Brain microvascular endothelial cell (primary cell): Measurements from ENCODE around the gene CCDC122.
A peak's percentile ranks its signal among the peaks of the same experiment; 100 is the strongest.

Source experiments
- DNase-seq: peaks from one replicate; pipeline ENCODE4 v3.0.0-alpha.2; 2020
- H3K27ac ChIP-seq: fragments of 250-450 bp; sonication (Bioruptor Pico); 2 replicates; pipeline ENCODE4 v1.5.1; 2020; ENCODE audit warnings: mild to moderate bottlenecking, moderate library complexity
- H3K27me3 ChIP-seq: fragments of 250-450 bp; sonication (Bioruptor Pico); replicated peaks from 2 replicates; pipeline ENCODE4 v1.5.1; 2020; ENCODE audit warnings: mild to moderate bottlenecking
- H3K36me3 ChIP-seq: fragments of 250-450 bp; sonication (Bioruptor Pico); replicated peaks from 2 replicates; pipeline ENCODE4 v1.5.1; 2020; ENCODE audit warnings: mild to moderate bottlenecking
- H3K4me3 ChIP-seq: 2 replicates; pipeline ENCODE4 v1.5.1; 2011; ENCODE audit warnings: low read depth, mild to moderate bottlenecking, control low read depth, low read length, moderate library complexity
- in situ Hi-C: cut with HindIII; loops from 2 replicates; pipeline ENCODE4 v1.10.0; 2017; ENCODE audit warnings: low sequenced_read_pairs, low pct_ligation_motif_present
- TF ChIP-seq, protein P1 (sequence below): IDR thresholded peaks from 2 replicates; pipeline ENCODE4 v1.5.1; 2011; ENCODE audit warnings: low read depth, mild to moderate bottlenecking, moderate library complexity, low read length, control low read depth, inconsistent platforms; ENCODE audit errors: missing control alignments

Gene CCDC122

DNA sequence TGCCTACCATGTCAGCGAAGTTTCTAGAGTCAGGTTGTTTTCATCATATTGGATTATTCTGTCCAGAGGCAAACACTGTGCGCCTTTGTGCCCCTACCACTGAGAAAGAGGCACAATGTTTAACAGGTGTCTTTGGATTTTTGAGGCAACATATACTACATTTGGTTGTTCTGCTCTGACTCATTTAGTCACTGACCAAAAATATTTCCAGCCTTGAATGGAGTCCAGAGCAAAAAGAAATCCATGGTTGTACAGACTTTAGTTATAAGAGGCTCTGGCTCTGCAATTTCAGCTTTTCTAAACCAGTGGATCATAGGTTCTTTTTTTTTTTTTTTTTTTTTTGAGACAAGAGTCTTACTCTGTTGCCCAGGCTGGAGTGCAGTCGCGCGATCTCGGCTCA, 35.9 kb upstream of the CCDC122 start:
- in situ Hi-C loops: loop anchor here (25.0 kb wide), 1 partner anchor 547 kb away; no protein-coding TSS in a partner anchor
- H3K27ac ChIP-seq: no peak overlapping the region
- DNase-seq: no peak

GRCh38 chr13:43911871-43912270, 32.3 kb upstream of the CCDC122 start:
- H3K27ac ChIP-seq: no peak overlapping the region
- H3K36me3 ChIP-seq: no peaks in the 10 kb centered on the region
- TF ChIP-seq, protein P1, sequence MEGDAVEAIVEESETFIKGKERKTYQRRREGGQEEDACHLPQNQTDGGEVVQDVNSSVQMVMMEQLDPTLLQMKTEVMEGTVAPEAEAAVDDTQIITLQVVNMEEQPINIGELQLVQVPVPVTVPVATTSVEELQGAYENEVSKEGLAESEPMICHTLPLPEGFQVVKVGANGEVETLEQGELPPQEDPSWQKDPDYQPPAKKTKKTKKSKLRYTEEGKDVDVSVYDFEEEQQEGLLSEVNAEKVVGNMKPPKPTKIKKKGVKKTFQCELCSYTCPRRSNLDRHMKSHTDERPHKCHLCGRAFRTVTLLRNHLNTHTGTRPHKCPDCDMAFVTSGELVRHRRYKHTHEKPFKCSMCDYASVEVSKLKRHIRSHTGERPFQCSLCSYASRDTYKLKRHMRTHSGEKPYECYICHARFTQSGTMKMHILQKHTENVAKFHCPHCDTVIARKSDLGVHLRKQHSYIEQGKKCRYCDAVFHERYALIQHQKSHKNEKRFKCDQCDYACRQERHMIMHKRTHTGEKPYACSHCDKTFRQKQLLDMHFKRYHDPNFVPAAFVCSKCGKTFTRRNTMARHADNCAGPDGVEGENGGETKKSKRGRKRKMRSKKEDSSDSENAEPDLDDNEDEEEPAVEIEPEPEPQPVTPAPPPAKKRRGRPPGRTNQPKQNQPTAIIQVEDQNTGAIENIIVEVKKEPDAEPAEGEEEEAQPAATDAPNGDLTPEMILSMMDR: no peak
- H3K4me3 ChIP-seq: no peak overlapping the region
- no peaks in the 10 kb centered on the region for H3K27me3 ChIP-seq
- no peak for DNase-seq
- in situ Hi-C loops: loop anchor here (25.0 kb wide), 1 partner anchor 550 kb away; no protein-coding TSS in a partner anchor

More for the DNA sequence above, 35.9 kb upstream of the CCDC122 start:
- H3K4me3 ChIP-seq: no peak overlapping the region
- TF ChIP-seq, protein P1: no peak
- H3K36me3 ChIP-seq: no peaks in the 10 kb centered on the region
- H3K27me3 ChIP-seq: no peaks in the 10 kb centered on the region

- no peaks in the 10 kb centered on the region for H3K27me3 ChIP-seq
- H3K4me3 ChIP-seq: no peak overlapping the region
- no peaks in the 10 kb centered on the region for H3K36me3 ChIP-seq
- no peak for DNase-seq
- TF ChIP-seq, protein P1: no peak
- in situ Hi-C loops: loop anchor here (25.0 kb wide), 1 partner anchor 551 kb away; no protein-coding TSS in a partner anchor
- no peak overlapping the region for H3K27ac ChIP-seq
Observed at GRCh38 chr13:43911278-43911677, 31.7 kb upstream of the CCDC122 start.

GRCh38 chr13:43910856-43911255, 31.3 kb upstream of the CCDC122 start:
- no peaks in the 10 kb centered on the region for H3K36me3 ChIP-seq
- in situ Hi-C loops: loop anchor here (25.0 kb wide), 1 partner anchor 551 kb away; no protein-coding TSS in a partner anchor

GRCh38 chr13:43908156-43909126, 28.9 kb upstream of the CCDC122 start:
- Histone ChIP-seq H3K27ac (peak overlapping the region; percentile 46), H3K36me3 (no peaks in the 10 kb centered on the region), H3K4me3 (no peak overlapping the region), H3K27me3 (no peaks in the 10 kb centered on the region)
- in situ Hi-C loops: loop anchor here (25.0 kb wide), 1 partner anchor 554 kb away; no protein-coding TSS in a partner anchor
- DNase-seq: peak; percentile 62
- TF ChIP-seq, protein P1: peak; percentile 24

More at GRCh38 chr13:43910856-43911255, 31.3 kb upstream of the CCDC122 start:
- Histone ChIP-seq H3K4me3 (no peak overlapping the region), H3K27ac (no peak overlapping the region), H3K27me3 (no peaks in the 10 kb centered on the region)
- no peak for DNase-seq
- TF ChIP-seq, protein P1: no peak
